H1 (cell line): ENCODE results near the gene KIAA0040. TPM values are rescaled to one million over a fixed set of nuclear protein-coding genes. Genes with fewer than 3 reads are reported as not detected.

Source experiments
- CTCF ChIA-PET: fragments of 300-600 bp; sonication (Branson Sonifier 250); formaldehyde crosslinking; loops from one replicate; lab custom pipeline; 2021; ENCODE audit not compliant: partially characterized antibody; lab: Charles Lee
- POLR2A ChIA-PET: fragments of 300-600 bp; sonication (Branson Sonifier 250); formaldehyde crosslinking; loops from one replicate; lab custom pipeline; 2021; ENCODE audit warnings: inconsistent platforms; ENCODE audit not compliant: partially characterized antibody; lab: Charles Lee
- DNase-seq, 2 experiments: peaks; one replicate each; pipeline versions ENCODE4 v3.0.0 to v3.0.0-alpha.2; 2010 to 2022; ENCODE audit warnings: low spot score in 2 of 2, low read depth in 1 of 2, mixed read lengths in 1 of 2
- FAIRE-seq: peaks from 2 replicates; lab custom pipeline; 2011; peaks lifted over from hg19 to GRCh38; lab: Jason Lieb, UNC
- H2AFZ ChIP-seq: 2 replicates; pipeline ENCODE4 v1.8.1; 2012; ENCODE audit warnings: low read length, inconsistent platforms
- H2AK5ac ChIP-seq: 2 replicates; pipeline ENCODE4 v1.6.1; 2013; ENCODE audit warnings: low read depth, low read length
- H2BK120ac ChIP-seq: replicated peaks from 2 replicates; pipeline ENCODE3; 2013; ENCODE audit warnings: low read depth, low read length, inconsistent platforms
- H2BK12ac ChIP-seq: 2 replicates; pipeline ENCODE4 v1.6.1; 2013; ENCODE audit warnings: low read depth, low read length
- H2BK15ac ChIP-seq: 2 replicates; pipeline ENCODE4 v1.6.1; 2013; ENCODE audit warnings: low read length
- H2BK20ac ChIP-seq: 2 replicates; pipeline ENCODE4 v1.6.1; 2013; ENCODE audit warnings: low read length
- H2BK5ac ChIP-seq: 2 replicates; pipeline ENCODE4 v1.6.1; 2013; ENCODE audit warnings: low read depth, low read length
- H3K14ac ChIP-seq: 2 replicates; pipeline ENCODE4 v1.6.1; 2013; ENCODE audit warnings: inconsistent platforms; ENCODE audit not compliant: insufficient read length
- H3K18ac ChIP-seq: 2 replicates; pipeline ENCODE4 v1.6.1; 2013; ENCODE audit warnings: low read length; ENCODE audit errors: extremely low read depth
- H3K23ac ChIP-seq: 2 replicates; pipeline ENCODE4 v1.6.1; 2013; ENCODE audit warnings: inconsistent platforms; ENCODE audit not compliant: insufficient read length
- H3K23me2 ChIP-seq: 2 replicates; pipeline ENCODE4 v1.6.1; 2013; ENCODE audit warnings: low read depth, low read length
- H3K27ac ChIP-seq: 2 replicates; pipeline ENCODE4 v1.6.1; 2011; ENCODE audit warnings: low read depth, low read length, inconsistent platforms
- H3K27me3 ChIP-seq, 4 experiments: replicated peaks in 1 of 4; 1 replicate in 1 of 4; 2 replicates in 3 of 4; pipeline versions ENCODE4 v1.6.1 to v1.8.1; 2011 to 2013; ENCODE audit warnings: low read length in 3 of 4, mild to moderate bottlenecking in 3 of 4, inconsistent platforms in 2 of 4, mixed read lengths in 2 of 4, moderate library complexity in 1 of 4; ENCODE audit not compliant: control insufficient read depth in 3 of 4, insufficient read depth in 3 of 4; ENCODE audit errors: extremely low read depth in 1 of 4
- H3K36me3 ChIP-seq, 4 experiments: 2 replicates each; pipeline versions ENCODE4 v1.6.1 to v1.8.1; 2011 to 2013; ENCODE audit warnings: mild to moderate bottlenecking in 4 of 4, low read length in 3 of 4, moderate library complexity in 2 of 4, control low read depth in 1 of 4, inconsistent platforms in 1 of 4; ENCODE audit not compliant: insufficient read depth in 4 of 4, control insufficient read depth in 2 of 4
- H3K4ac ChIP-seq: replicated peaks from 2 replicates; pipeline ENCODE3; 2013; ENCODE audit warnings: low read length, low read depth, mixed read lengths, inconsistent platforms; ENCODE audit not compliant: insufficient read length
- H3K4me1 ChIP-seq, 4 experiments: replicated peaks in 1 of 4; 1 replicate in 1 of 4; 2 replicates in 3 of 4; pipeline versions ENCODE4 v1.6.1 to v1.8.1; 2011 to 2013; ENCODE audit warnings: low read length in 3 of 4, inconsistent platforms in 2 of 4, mixed read lengths in 1 of 4; ENCODE audit not compliant: insufficient read depth in 4 of 4, control insufficient read depth in 3 of 4
- H3K4me2 ChIP-seq, 2 experiments: 2 replicates each; pipeline versions ENCODE4 v1.6.1 to v1.8.1; 2011 to 2013; ENCODE audit warnings: low read depth in 2 of 2, low read length in 2 of 2, control low read depth in 1 of 2, inconsistent platforms in 1 of 2, mild to moderate bottlenecking in 1 of 2; ENCODE audit not compliant: insufficient read depth in 1 of 2
- H3K4me3 ChIP-seq, 4 experiments: fragments of 200-600, 300-600 bp in 1 of 4; sonication (generic), shearing (Covaris generic), sonication (Bioruptor Twin) in 1 of 4; 2 replicates each; pipeline versions ENCODE4 v1.5.1 to v1.8.1; 2011 to 2016; ENCODE audit warnings: low read length in 4 of 4, low read depth in 3 of 4, control low read depth in 2 of 4, inconsistent platforms in 2 of 4, mild to moderate bottlenecking in 2 of 4, mixed read lengths in 1 of 4, moderate library complexity in 1 of 4; ENCODE audit not compliant: insufficient read depth in 2 of 4; ENCODE audit errors: extremely low read depth in 1 of 4
- H3K56ac ChIP-seq: replicated peaks from 2 replicates; pipeline ENCODE3; 2013; ENCODE audit warnings: low read depth, mild to moderate bottlenecking, mixed read lengths, low read length, inconsistent platforms; ENCODE audit not compliant: insufficient read length
- H3K79me1 ChIP-seq: 2 replicates; pipeline ENCODE4 v1.6.1; 2013; ENCODE audit warnings: low read depth, low read length, control low read depth
- H3K79me2 ChIP-seq, 2 experiments: 2 replicates each; pipeline versions ENCODE4 v1.6.1 to v1.8.1; 2012 to 2013; ENCODE audit warnings: low read length in 2 of 2, mild to moderate bottlenecking in 2 of 2, inconsistent platforms in 1 of 2; ENCODE audit not compliant: insufficient read depth in 2 of 2, control insufficient read depth in 1 of 2
- H3K9ac ChIP-seq, 4 experiments: replicated peaks in 1 of 4; 1 replicate in 1 of 4; 2 replicates in 3 of 4; pipeline versions ENCODE4 v1.6.1 to v1.8.1; 2011 to 2013; ENCODE audit warnings: low read depth in 3 of 4, low read length in 3 of 4, control low read depth in 2 of 4, mild to moderate bottlenecking in 2 of 4, moderate library complexity in 2 of 4, inconsistent platforms in 1 of 4; ENCODE audit errors: extremely low read depth in 1 of 4
- H3K9me3 ChIP-seq, 2 experiments: 2 replicates each; pipeline versions ENCODE4 v1.6.1 to v1.8.1; 2012 to 2013; ENCODE audit warnings: mild to moderate bottlenecking in 2 of 2, moderate library complexity in 2 of 2, control low read depth in 1 of 2, inconsistent platforms in 1 of 2, low read depth in 1 of 2, low read length in 1 of 2, mixed read lengths in 1 of 2; ENCODE audit not compliant: insufficient read depth in 2 of 2
- H4K20me1 ChIP-seq, 2 experiments: replicated peaks in 1 of 2; 2 replicates each; pipeline versions ENCODE3 to v1.8.1; 2011 to 2013; ENCODE audit warnings: inconsistent platforms in 2 of 2, low read length in 2 of 2, mild to moderate bottlenecking in 1 of 2; ENCODE audit not compliant: insufficient read depth in 2 of 2, control insufficient read depth in 1 of 2
- H4K5ac ChIP-seq: 2 replicates; pipeline ENCODE4 v1.6.1; 2013; ENCODE audit warnings: low read length, low read depth, mixed read lengths, inconsistent platforms; ENCODE audit not compliant: insufficient read length
- H4K8ac ChIP-seq: 2 replicates; pipeline ENCODE4 v1.8.0; 2013; ENCODE audit warnings: mild to moderate bottlenecking, moderate library complexity, low read length, inconsistent platforms; ENCODE audit not compliant: insufficient read depth; ENCODE audit errors: extremely low read depth
- H4K91ac ChIP-seq: replicated peaks from 2 replicates; pipeline ENCODE3; 2013; ENCODE audit warnings: low read length, mixed read lengths, inconsistent platforms; ENCODE audit not compliant: insufficient read length
- ATF3 ChIP-seq: IDR thresholded peaks from 2 replicates; pipeline ENCODE4 v1.6.1; 2011; ENCODE audit warnings: low read depth, mild to moderate bottlenecking, low read length; ENCODE audit not compliant: insufficient read depth
- POLR2A ChIP-seq, 2 experiments: IDR thresholded peaks; 1 replicate in 1 of 2; 2 replicates in 1 of 2; pipeline ENCODE4 v1.6.1; 2011; ENCODE audit warnings: low read depth in 2 of 2, low read length in 2 of 2, mild to moderate bottlenecking in 2 of 2; ENCODE audit errors: control extremely low read depth in 1 of 2
- POU5F1 ChIP-seq: IDR thresholded peaks from 2 replicates; pipeline ENCODE4 v1.6.1; 2011; ENCODE audit warnings: low read depth, mild to moderate bottlenecking, low read length, moderate library complexity
- RNF2 ChIP-seq: fragments of 200-900, 300-1000 bp; sonication (generic); IDR thresholded peaks from 2 replicates; pipeline ENCODE4 v1.7.1; 2016; ENCODE audit warnings: borderline replicate concordance, low read depth, mild to moderate bottlenecking, antibody characterized with exemption, low read length; ENCODE audit not compliant: poor library complexity, severe bottlenecking; ENCODE audit errors: missing control alignments
- SAP30 ChIP-seq: fragments of 300-600 bp; sonication (generic); IDR thresholded peaks from 2 replicates; pipeline ENCODE4 v1.7.1; 2012; ENCODE audit warnings: low read length, moderate library complexity, mild to moderate bottlenecking, inconsistent platforms; ENCODE audit not compliant: insufficient read depth, insufficient replicate concordance
- TAF1 ChIP-seq: IDR thresholded peaks from 2 replicates; pipeline ENCODE4 v1.6.1; 2011; ENCODE audit warnings: mild to moderate bottlenecking, low read depth, low read length
- TEAD4 ChIP-seq: IDR thresholded peaks from 2 replicates; pipeline ENCODE4 v1.6.1; 2012; ENCODE audit warnings: low read depth, low read length, inconsistent platforms, mixed read lengths
- ZNF274 ChIP-seq: IDR thresholded peaks from 2 replicates; pipeline ENCODE4 v1.7.0; 2012; ENCODE audit warnings: low read length, borderline replicate concordance; ENCODE audit errors: extremely low read depth
- WGBS, 2 experiments: shearing (Covaris generic) in 1 of 2; methylation state at CpG; one replicate each; pipeline versions ENCODE4 v1.1.6 to v1.1.7; 2013 to 2015; ENCODE audit warnings: low lambda C conversion rate in 2 of 2, mixed read lengths in 2 of 2, inconsistent platforms in 1 of 2, low coverage in 1 of 2, missing lambda C conversion rate in 1 of 2; ENCODE audit not compliant: insufficient replicate concordance in 2 of 2, insufficient coverage in 1 of 2, insufficient read length in 1 of 2; ENCODE audit errors: extremely low coverage in 1 of 2, missing lambda C conversion rate in 1 of 2; 5-methylcytosine and 5-hydroxymethylcytosine counted together
- polyA plus RNA-seq, 7 experiments: library from polyadenylated mRNA; depleted of rRNA in 3 of 7; stranded (reverse) in 5 of 7; unstranded in 2 of 7; fragments of >200 nt in 5 of 7; fragments of 200-250 nt in 2 of 7; gene quantifications; 1 replicate in 5 of 7; 2 replicates in 1 of 7; 4 replicates in 1 of 7; pipeline versions ENCODE4 v1.2.1 to v1.2.3, GENCODE V29; 2011 to 2013; ENCODE audit warnings: missing spikeins in 2 of 7, mixed read lengths in 2 of 7
- total RNA-seq: library from RNA; stranded (reverse); fragmentation: NEBNext Ultra II Directional; extraction: Animal tissue kit (Norgen Biotek cat#: 25700); gene quantifications from 2 replicates; pipeline ENCODE4 v1.2.1, GENCODE V29; 2021

Gene KIAA0040
- total and polyA plus RNA-seq, 2 of the 8 experiments (the other 6 are each of a cell fraction or from before 2014, with no cell fraction given): 11.0 to 14.1 TPM

GRCh38 chr1:175172503-175172902 is 20.1 kb downstream of the KIAA0040 start:
- no peak overlapping the region for H2BK5ac ChIP-seq
- no peak overlapping the region for H3K4ac ChIP-seq
- no peaks in the 10 kb centered on the region for H3K23me2 ChIP-seq
- H3K27me3 ChIP-seq: no peaks in the 10 kb centered on the region
- 91% methylated on average over 3 of the region's 3 CpGs; no CpG with 5 or more reads in 1 of the 2 experiments for WGBS, 2 experiments
- no peaks in the 10 kb centered on the region for H3K36me3 ChIP-seq
- no peak overlapping the region for H4K5ac ChIP-seq
- H4K8ac ChIP-seq: no peak overlapping the region
- no peaks in the 10 kb centered on the region for H3K79me2 ChIP-seq
- no peak overlapping the region for H3K27ac ChIP-seq
- H3K4me2 ChIP-seq: no peak overlapping the region
- TF ChIP-seq POU5F1 (no peak), RNF2 (no peak), TEAD4 (no peak), POLR2A (IDR thresholded peaks at IDR 0.05; ENCODE audit: control extremely low read depth in 1 of 2, low read depth in 2 of 2, low read length in 2 of 2) (no peak), SAP30 (no peak), TAF1 (no peak), ZNF274 (no peak), ATF3 (no peak)
- H3K9me3 ChIP-seq: no peaks in the 10 kb centered on the region
- no peak overlapping the region for H2BK12ac ChIP-seq
- FAIRE-seq (no peak), DNase-seq (no peak)
- H2BK120ac ChIP-seq: no peak overlapping the region
- H2BK20ac ChIP-seq: no peak overlapping the region
- no peak overlapping the region for H3K56ac ChIP-seq
- H2AK5ac ChIP-seq: no peak overlapping the region
- H4K91ac ChIP-seq: no peak overlapping the region
- H3K4me3 ChIP-seq: no peak overlapping the region
- H3K4me1 ChIP-seq: no peaks in the 10 kb centered on the region
- no peaks in the 10 kb centered on the region for H3K79me1 ChIP-seq
- no peak overlapping the region for H3K9ac ChIP-seq
- H2BK15ac ChIP-seq: no peak overlapping the region
- no peak overlapping the region for H3K14ac ChIP-seq
- ChIA-PET CTCF (interaction anchor here (1.2 to 5.1 kb wide), 4 partner anchors 9 to 30 kb away, joined by 3 to 35 read pairs (median 6); no protein-coding TSS in a partner anchor), POLR2A (no interaction called here)
- H3K23ac ChIP-seq: no peak overlapping the region
- H4K20me1 ChIP-seq: no peaks in the 10 kb centered on the region
- H2AFZ ChIP-seq: no peak overlapping the region
- no peak overlapping the region for H3K18ac ChIP-seq
